Fibroblast of mammary gland (primary cell): ENCODE data around the gene OR5D13.

Experiments
- DNase-seq: peaks from one replicate; pipeline ENCODE4 v3.0.0-alpha.2; 2010; ENCODE audit warnings: low read depth
- H3K4me3 ChIP-seq: 2 replicates; pipeline ENCODE4 v1.5.1; 2011; ENCODE audit warnings: low read depth, mild to moderate bottlenecking, low read length, moderate library complexity; ENCODE audit not compliant: control insufficient read depth
- CTCF ChIP-seq: conservative IDR thresholded peaks from 2 replicates; pipeline ENCODE4 v1.5.1; 2011; ENCODE audit warnings: low read depth, low read length, inconsistent platforms; ENCODE audit not compliant: control insufficient read depth, insufficient read depth

The OR5D13 gene

GRCh38 chr11:55806248-55806647, 33.0 kb downstream of the OR5D13 start:
- no peak for TF ChIP-seq CTCF
- no peak overlapping the region for H3K4me3 ChIP-seq
- no peak for DNase-seq

- no peak for DNase-seq
- no peak for TF ChIP-seq CTCF
Measured at GRCh38 chr11:55811067-55811466, 37.8 kb downstream of the OR5D13 start, which contains the start of gene OR5L1. TSS of gene OR5L1 (plus strand) at chr11:55811367. CDS start at chr11:55811467, 100 bp downstream.

GRCh38 chr11:55819330-55819729, 46.1 kb downstream of the OR5D13 start, which contains the start of gene OR5D18:
TSS of gene OR5D18 (plus strand) at chr11:55819630. CDS start at chr11:55819630, 0 bp downstream.
- no peak for DNase-seq
- no peak within 1 kb of the TSS for H3K4me3 ChIP-seq
- no peak for TF ChIP-seq CTCF

More at GRCh38 chr11:55811067-55811466, 37.8 kb downstream of the OR5D13 start, which contains the start of gene OR5L1:
- no peak within 1 kb of the TSS for H3K4me3 ChIP-seq
